M059J (cell line): ENCODE results near the gene KDELR3. TPM values are rescaled to one million over a fixed set of nuclear protein-coding genes. Genes with fewer than 3 reads are reported as not detected.
A peak's percentile ranks its signal among the peaks of the same experiment; 100 is the strongest.

ENCODE experiments used
- DNase-seq: peaks from one replicate; pipeline ENCODE4 v3.0.0-alpha.2; 2012; ENCODE audit warnings: low read depth
- total RNA-seq: library from RNA; depleted of rRNA; stranded (reverse); fragments of >200 nt; shearing (Covaris generic); gene quantifications from 2 replicates; pipeline ENCODE4 v1.2.3, GENCODE V29; 2014; rRNA removed

Gene KDELR3
- total RNA-seq: 58.5 and 83.7 TPM in 2 replicates

DNA sequence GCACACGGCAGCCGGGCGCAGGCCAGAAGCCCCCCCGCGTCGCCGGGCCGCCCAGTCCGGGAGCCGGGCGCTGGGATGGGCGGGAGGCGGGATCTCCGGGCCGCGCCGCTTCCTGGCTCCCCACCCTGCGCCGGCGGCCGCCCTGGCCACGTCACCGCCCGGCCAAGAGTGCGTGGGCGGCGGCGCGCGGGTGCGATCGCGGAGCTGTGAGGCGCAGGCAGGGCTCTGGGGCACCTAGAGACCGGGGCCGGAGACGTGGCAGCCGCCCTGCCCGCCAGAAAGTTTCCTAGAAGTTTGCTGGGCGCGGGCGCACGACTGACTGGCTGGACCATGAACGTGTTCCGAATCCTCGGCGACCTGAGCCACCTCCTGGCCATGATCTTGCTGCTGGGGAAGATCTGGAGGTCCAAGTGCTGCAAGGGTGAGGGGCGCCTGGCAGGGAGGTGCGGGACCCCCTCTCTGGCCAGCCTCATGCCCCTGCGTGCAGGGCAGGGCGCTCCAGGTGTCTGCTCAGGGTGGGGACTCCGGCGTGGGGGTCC is at the start of gene KDELR3:
Gene KDELR3, plus strand, starts transcription at position 193 of the 539 bp plus-strand sequence. Its CDS starts 138 bp downstream, at position 331.
- DNase-seq: peak; percentile 64

- no peak for DNase-seq
Observed at GRCh38 chr22:38418589-38418988, 49.3 kb upstream of the KDELR3 start.

DNA sequence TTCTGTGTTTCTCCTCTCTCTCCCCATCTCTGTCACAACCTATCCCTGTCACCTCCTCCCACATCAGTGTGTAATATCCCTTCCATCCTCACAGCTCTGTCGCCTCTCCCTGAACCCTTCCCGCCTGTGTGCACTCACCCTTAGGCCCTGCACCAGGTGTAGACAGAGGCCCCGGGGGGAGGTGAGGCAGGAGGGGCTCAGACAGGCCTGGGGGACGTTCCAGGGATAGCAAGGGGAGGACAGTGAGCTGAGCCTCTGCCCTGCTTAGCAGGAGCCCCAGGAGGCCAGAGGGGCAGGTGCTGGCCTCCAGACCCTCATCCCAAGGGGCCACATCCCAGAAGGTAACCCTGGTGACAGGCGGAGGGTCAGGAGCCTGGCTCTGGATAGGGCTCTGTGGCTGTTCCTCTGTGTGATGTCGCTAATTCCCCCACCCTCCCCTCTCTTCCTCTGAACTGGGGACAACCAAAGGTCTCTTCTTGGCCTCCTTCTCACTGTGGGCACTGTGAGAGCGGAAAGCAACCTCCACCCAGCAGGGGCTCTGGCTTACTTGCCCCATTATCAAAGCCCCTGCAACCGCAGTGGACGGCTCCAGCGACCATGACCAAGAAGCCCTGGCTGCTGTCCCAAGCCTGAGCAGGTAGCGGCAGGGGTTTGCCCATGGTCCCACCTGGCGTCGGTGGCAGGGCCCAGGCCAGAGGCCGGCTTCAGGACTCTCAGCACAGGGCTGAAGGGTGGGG is 48.6 kb upstream of the KDELR3 start:
- DNase-seq: no peak

- DNase-seq: no peak
Observed at GRCh38 chr22:38419858-38420160, 48.1 kb upstream of the KDELR3 start.

DNA sequence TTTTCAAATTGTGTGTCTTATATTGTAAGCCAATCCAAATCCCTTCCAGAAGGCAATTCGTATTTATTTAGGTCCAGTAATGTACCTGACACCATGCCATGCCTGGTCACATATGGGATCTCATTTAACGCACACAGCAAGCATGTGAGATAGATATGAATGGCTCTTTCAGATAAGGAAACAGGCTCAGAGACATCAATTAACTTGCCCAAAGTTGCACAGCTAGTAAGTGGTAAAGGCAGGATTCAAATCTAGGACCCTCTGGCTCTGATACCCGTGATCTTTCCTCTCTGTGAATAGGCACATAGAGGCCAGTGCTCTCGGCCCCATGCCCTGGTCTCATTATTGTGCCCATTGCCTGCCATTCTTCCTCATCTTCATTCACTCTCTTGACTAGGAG is 47.2 kb upstream of the KDELR3 start:
- no peak for DNase-seq

DNA sequence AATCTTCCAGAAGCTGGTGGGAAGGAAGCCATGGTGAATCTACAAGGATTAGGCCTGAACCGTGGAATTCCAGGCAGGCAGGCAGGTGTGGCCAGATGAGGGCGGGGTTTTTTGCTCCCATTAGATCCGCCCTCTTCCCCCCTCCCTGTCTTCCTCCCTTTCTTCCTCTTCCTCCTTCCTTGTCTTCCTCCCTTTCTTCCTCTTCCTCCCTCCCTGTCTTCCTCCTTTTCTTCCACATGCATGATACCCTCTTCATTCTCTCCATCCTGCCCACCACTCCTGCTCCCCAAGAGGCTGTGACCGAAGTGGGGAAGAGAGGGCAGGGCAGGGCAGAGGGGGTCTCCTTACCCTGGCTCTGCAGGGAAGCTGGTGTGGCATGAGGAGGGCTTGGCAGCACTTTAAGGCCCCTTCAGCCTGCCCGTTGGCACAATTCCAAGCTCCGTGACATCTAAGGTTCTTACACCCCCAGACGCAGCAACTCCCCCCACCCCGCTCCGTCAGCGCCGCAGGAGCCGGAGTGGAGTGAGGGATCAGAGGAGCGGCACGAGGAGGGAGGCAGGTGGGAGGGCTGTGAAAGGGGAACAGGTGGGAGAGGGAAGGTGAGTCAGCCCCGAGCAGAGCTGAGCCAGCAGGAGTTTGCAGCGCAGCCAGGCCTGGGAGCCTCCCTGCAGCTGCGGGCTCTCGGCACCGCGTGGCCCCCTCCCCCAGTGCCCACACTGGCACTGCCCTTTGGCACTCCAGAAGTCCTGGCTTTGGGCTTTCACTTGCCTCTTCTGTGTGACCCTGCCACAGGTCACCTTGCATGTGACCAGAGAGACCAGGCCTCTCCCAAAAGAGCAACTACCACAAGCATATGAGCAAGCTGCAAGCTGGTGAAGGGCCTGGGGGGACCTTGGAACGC is 45.0 kb upstream of the KDELR3 start:
- no peak for DNase-seq

DNA sequence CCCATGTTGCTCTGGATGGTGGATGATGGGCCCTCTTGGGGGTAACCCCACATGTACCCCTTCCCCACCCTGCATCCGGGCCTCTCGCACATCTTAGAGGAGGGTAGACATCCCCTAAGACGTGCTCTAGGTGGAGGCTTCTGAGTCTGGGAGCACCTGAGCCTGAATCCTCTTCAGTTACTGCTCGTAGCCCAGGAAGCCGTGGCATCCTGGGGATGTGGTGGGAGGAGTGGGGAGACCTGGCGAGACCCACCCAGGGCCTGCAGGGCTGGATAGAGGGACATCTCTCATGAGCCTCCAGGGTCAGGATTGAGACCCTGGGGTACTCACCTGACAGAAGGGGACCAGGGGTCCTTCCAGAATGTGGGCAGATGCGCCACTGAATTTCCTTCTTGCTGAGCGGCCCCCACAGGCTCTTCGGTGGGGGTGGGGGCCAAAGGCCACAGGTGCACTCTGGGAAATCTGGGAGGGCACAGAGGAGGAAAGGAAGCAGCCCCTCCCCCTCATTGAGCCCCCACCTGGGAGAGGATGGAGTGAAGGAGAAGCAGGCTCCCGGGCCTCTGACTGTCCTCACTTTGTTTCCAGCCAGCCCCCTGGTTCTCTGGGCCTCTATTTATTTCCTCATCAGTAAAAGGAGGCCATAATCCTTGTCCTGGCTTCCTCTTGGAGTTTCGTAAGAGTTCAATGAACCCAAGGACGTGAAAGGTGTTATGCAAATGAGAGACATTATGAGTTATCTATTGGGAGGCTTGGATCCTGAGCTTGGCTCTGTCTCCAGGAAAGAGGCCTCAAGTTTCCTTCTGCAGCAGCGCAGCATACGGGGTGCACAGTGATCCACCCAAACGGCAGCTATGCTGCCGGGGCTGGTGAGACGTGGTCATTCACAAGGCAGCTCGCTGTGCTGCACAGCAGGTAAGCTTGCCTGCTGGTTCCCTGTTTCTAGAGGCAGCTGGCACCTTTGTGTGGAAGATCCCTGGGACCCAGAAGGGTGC is 44.1 kb upstream of the KDELR3 start:
- no peak for DNase-seq

GRCh38 chr22:38424525-38425080 is 43.3 kb upstream of the KDELR3 start:
- DNase-seq: no peak

DNA sequence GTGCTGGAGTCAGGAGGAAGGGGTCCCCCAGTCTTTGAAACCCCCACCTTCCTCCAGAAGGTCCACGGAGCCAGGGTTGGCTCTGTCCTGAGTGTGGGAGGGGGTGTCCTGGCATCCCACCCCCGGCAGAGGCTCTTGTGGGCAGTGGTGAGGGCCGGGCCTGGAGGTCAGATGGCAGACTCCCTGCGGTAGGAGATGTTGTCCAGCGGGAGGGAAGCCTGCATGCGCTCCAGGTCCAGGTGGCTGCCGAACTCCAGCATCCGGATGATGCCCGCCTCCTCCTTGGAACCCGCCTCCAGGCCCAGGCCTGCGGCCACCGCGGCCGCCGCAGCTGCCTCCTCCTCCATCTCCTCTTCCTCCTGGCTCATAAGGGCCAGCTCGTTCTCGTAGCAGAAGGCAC is 41.3 kb upstream of the KDELR3 start:
- no peak for DNase-seq

GRCh38 chr22:38427465-38427864 is 40.4 kb upstream of the KDELR3 start:
- DNase-seq: no peak

DNA sequence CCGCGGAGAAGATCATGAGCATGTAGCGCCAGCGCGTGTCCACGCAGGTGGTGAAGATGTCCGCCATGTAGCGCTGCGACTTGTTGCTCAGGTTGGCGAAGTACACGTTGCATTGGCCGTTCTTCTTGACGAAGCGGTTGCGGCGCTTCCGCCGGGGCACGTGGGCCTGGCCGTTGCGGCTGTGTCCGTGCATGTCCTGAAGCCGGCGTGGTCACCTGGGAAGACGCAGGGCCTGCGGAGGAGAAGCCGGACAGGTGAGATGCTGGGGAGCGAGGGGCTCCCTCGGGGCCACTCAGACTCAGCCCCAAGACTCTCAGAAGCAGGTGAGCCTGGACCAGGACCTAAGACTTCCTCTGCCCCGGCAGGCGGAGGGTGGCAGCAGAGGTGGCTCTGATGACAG is 40.0 kb upstream of the KDELR3 start:
- no peak for DNase-seq

DNA sequence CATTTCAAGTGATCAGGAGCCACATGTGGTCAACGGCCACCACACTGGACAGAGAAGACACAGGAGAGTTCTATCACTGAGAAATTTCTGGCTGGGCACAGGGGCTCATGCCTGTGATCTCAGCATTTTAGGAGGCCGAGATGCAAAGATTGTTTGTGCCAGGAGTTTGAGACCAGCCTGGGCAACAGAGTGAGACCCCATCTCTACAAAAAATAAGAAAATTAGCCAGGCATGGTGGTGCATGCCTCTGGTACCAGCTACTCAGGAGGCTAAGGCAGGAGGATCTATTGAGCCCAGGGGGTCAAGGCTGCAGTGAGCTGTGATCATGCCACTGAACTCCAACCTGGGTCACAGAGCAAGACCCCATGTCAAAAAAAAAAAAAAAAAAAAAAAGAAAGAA is 39.2 kb upstream of the KDELR3 start:
- DNase-seq: no peak

DNA sequence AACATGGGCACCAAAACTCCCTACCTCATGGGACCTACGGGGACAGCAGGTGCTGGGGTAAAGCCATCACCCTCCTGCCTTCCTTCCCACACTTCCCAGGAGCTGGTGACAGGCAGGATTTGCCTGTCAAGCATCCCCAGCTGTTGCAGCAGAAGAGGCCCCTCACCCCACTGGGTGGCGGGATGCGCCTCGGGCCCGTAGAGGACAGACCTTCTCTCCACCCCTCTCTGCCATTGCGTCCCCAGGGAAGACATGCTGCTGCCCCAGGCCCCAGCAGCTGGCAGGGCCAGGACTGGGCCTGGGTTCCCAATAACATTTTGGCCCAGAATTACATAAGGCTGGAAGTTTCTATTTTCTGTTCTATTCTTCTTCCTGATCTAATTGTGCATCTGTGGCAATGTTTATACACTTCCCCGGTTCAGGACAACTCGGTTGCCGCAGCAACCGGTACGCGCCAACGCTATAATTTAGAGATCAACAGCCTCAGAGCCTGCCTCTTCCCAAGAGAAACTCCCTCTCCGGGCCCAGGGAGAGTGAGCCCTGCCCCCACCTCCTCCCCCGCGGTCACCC is 38.3 kb upstream of the KDELR3 start:
- peak; percentile 39 for DNase-seq

GRCh38 chr22:38431266-38432010 is 36.5 kb upstream of the KDELR3 start:
- DNase-seq: peak; percentile 21

DNA sequence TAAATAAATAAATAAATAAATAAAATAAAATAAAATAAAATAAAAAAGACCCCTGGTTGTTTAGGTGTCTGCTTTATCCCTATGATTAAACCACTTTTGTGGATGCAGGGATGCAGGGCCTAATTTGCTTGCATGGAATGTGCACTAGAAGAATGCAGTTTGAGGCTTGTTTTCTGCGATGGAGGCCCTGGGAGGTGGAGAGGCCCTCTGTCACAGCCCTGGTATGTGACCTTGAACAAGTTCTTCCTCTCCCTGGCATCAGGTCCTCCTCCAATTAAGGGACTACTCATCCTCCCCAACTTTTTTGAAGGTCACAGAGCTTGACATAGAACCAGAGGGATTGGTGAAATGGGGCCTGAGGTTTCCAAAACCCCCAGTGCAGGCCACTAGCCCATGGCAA is 35.6 kb upstream of the KDELR3 start:
- DNase-seq: peak; percentile 65

- DNase-seq: no peak
Observed at GRCh38 chr22:38433871-38434270, 34.0 kb upstream of the KDELR3 start.

DNA sequence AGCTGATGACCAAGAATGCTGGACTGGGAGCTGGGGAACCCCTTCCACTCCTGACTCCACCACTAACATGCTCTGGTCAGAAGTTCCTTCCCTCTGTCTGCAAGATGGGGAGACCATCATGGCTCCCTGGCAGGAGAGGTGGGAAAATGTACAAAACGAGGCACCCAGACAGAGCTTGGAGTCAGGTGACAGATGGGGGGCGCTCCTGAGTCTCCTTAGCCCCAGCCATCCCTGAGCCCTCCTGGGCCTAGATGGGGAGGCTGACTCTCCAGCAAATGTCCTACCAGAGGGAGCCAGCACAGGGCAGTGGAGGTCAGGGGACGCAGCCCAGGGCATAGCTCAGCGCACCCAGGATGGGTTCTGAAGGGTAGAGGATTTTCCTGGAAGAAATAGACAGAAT is 32.9 kb upstream of the KDELR3 start:
- DNase-seq: no peak

- DNase-seq: no peak
Observed at GRCh38 chr22:38435965-38436364, 31.9 kb upstream of the KDELR3 start.

DNA sequence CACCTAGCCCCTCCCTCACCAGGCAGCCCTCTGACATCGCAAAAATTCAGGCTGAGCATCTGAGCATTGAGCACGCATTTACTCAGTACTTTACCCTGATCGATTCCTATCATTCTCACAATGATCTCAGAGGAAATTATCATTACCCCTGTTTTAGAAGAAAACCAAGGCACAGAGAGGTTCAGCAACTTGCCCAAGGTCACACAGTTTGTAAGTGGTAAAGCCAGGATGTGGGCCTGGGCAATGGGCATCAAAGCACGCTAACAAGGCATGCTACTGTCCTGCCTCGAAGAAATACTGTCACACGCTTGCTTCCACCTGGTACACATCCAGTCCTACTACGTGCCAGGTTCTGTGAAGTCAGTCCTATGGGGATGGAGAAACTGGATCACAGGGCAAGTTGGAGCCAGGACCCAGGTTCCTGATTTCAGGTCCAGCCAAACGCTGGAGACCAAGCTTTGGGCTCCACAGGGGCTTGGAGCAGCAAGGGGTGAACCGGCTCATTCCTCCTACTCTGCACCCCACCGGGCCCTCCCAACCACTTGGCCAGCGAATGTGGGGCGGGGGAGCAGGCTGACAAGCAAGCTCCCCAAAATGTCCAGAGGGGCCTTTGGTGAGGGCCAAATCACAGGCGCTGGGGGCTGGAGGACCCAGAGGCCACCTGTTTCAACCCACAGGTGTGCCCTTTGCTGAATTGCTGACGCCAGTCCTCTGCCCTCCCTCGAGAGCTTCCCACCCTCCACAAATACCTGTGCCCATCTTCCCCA is 31.1 kb upstream of the KDELR3 start:
- DNase-seq: no peak
